Neural cell (in vitro differentiated cells): ENCODE measurements around the gene PRRT1B. TPM values are rescaled to one million over a fixed set of nuclear protein-coding genes. Genes with fewer than 3 reads are reported as not detected.

Source experiments
- H2AFZ ChIP-seq: fragments of 200-600, 300-800 bp; sonication (generic), shearing (Covaris generic); 2 replicates; pipeline ENCODE4 v1.6.0; 2014; ENCODE audit warnings: low read depth, mild to moderate bottlenecking, antibody characterized with exemption, low read length, moderate library complexity
- H3F3A ChIP-seq: fragments of 200-600 bp; shearing (Covaris generic); 2 replicates; pipeline ENCODE4 v1.6.1; 2016; ENCODE audit warnings: mild to moderate bottlenecking, moderate library complexity, mixed read lengths, antibody characterized with exemption, low read length; ENCODE audit not compliant: insufficient read depth, poor library complexity, severe bottlenecking
- H3K27ac ChIP-seq: fragments of 200-600, 300-800 bp; sonication (generic), shearing (Covaris generic); 2 replicates; pipeline ENCODE4 v1.5.1; 2014; ENCODE audit warnings: mild to moderate bottlenecking, low read length, moderate library complexity
- H3K27me3 ChIP-seq: fragments of 300-800, 200-600 bp; sonication (generic), shearing (Covaris generic); 2 replicates; pipeline ENCODE4 v1.6.0; 2014; ENCODE audit warnings: mild to moderate bottlenecking, low read depth, low read length, moderate library complexity; ENCODE audit not compliant: insufficient read depth
- H3K36me3 ChIP-seq: fragments of 300-800, 200-600 bp; sonication (generic), shearing (Covaris generic); 2 replicates; pipeline ENCODE4 v1.5.1; 2014; ENCODE audit warnings: mild to moderate bottlenecking, antibody characterized with exemption, low read length, moderate library complexity; ENCODE audit not compliant: insufficient read depth
- H3K4me2 ChIP-seq: fragments of 300-800, 200-600 bp; sonication (generic), shearing (Covaris generic); 2 replicates; pipeline ENCODE4 v1.6.0; 2014; ENCODE audit warnings: mild to moderate bottlenecking, low read length
- H3K4me3 ChIP-seq: fragments of 300-800, 200-600 bp; sonication (generic), shearing (Covaris generic); 2 replicates; pipeline ENCODE4 v1.5.1; 2014; ENCODE audit warnings: mild to moderate bottlenecking, low read length, moderate library complexity
- H3K79me2 ChIP-seq: fragments of 200-600 bp; shearing (Covaris generic); replicated peaks from 2 replicates; pipeline ENCODE4 v1.6.0; 2014; ENCODE audit warnings: mild to moderate bottlenecking, low read length, moderate library complexity; ENCODE audit not compliant: insufficient read depth
- H3K9ac ChIP-seq: fragments of 300-800, 200-600 bp; sonication (generic), shearing (Covaris generic); 2 replicates; pipeline ENCODE4 v1.6.1; 2016; ENCODE audit warnings: mild to moderate bottlenecking, low read length, mixed read lengths
- H3K9me2 ChIP-seq: fragments of 200-600 bp; shearing (Covaris generic); 2 replicates; pipeline ENCODE4 v1.6.1; 2016; ENCODE audit warnings: mild to moderate bottlenecking, low read length, mixed read lengths; ENCODE audit not compliant: insufficient read depth
- H3K9me3 ChIP-seq: fragments of 200-600, 300-800 bp; sonication (generic), shearing (Covaris generic); 2 replicates; pipeline ENCODE4 v1.6.1; 2016; ENCODE audit warnings: mild to moderate bottlenecking, mixed run types, low read length, moderate library complexity, mixed read lengths
- H4K20me1 ChIP-seq: fragments of 200-600 bp; shearing (Covaris generic); 2 replicates; pipeline ENCODE4 v1.6.1; 2016; ENCODE audit warnings: mild to moderate bottlenecking, mixed run types; ENCODE audit not compliant: insufficient read depth
- EP300 ChIP-seq: fragments of 450-650 bp; conservative IDR thresholded peaks from 2 replicates; pipeline ENCODE4 v1.6.1; 2014; ENCODE audit warnings: antibody characterized with exemption, mild to moderate bottlenecking, moderate library complexity; ENCODE audit not compliant: poor library complexity, severe bottlenecking
- EZH2 ChIP-seq: fragments of 200-600, 300-800 bp; shearing (Covaris generic), sonication (generic); IDR thresholded peaks from 2 replicates; pipeline ENCODE4 v1.6.1; 2014; ENCODE audit warnings: antibody characterized with exemption, low read length, borderline replicate concordance, mild to moderate bottlenecking; ENCODE audit not compliant: insufficient read depth, poor library complexity, severe bottlenecking
- MXI1 ChIP-seq: fragments of 450-650 bp; conservative IDR thresholded peaks from 2 replicates; pipeline ENCODE4 v1.6.1; 2014; ENCODE audit warnings: antibody characterized with exemption, mild to moderate bottlenecking; ENCODE audit not compliant: poor library complexity, severe bottlenecking
- POLR2AphosphoS5 ChIP-seq: IDR thresholded peaks from 2 replicates; pipeline ENCODE4 v1.6.1; 2012
- RAD21 ChIP-seq: fragments of 450-650 bp; conservative IDR thresholded peaks from 2 replicates; pipeline ENCODE4 v1.6.1; 2014; ENCODE audit warnings: antibody characterized with exemption, mild to moderate bottlenecking, moderate library complexity
- REST ChIP-seq: IDR thresholded peaks from 2 replicates; pipeline ENCODE4 v1.6.1; 2012; ENCODE audit warnings: borderline replicate concordance
- SMC3 ChIP-seq: fragments of 450-650 bp; conservative IDR thresholded peaks from 2 replicates; pipeline ENCODE4 v1.6.1; 2014; ENCODE audit warnings: antibody characterized with exemption, mild to moderate bottlenecking, moderate library complexity; ENCODE audit not compliant: poor library complexity
- TAF1 ChIP-seq: IDR thresholded peaks from 2 replicates; pipeline ENCODE4 v1.6.1; 2012; ENCODE audit warnings: low read depth
- polyA plus RNA-seq: library from polyadenylated mRNA; depleted of rRNA; stranded (reverse); fragments of >200 nt; gene quantifications from 2 replicates; pipeline ENCODE4 v1.2.3, GENCODE V29; 2014
- TF ChIP-seq, protein P1 (sequence below): fragments of 450-650 bp; IDR thresholded peaks from 2 replicates; pipeline ENCODE4 v1.5.1; 2014; ENCODE audit warnings: antibody characterized with exemption, mild to moderate bottlenecking, moderate library complexity; ENCODE audit not compliant: poor library complexity, severe bottlenecking

PRRT1B gene
- polyA plus RNA-seq, 1 donor from 2014 or later, result not detected

DNA sequence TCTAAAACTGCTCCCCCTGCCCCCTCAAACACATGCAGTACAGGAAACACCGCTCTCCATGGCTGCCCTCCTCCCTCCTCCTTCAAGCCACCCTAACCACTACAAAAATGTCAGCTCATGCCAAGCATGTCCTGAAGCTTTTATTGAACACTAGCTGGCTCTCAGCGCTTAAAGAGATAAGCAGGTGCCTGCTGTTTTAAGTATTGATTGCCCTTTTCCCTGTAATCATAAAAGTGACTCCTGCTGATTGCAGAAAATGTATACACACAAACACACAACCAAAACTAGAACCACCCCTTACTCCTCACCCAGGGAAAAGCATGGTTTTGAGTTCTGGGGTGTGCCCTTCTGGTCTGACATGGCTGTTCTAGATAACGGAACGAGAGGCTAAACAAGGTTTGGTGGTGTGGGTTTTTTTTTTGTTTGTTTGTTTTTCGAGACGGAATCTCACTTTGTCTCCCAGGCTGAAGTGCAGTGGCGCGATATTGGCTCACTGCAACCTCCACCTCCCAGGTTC lies 10.5 kb upstream of the PRRT1B start:
- no peaks in the 10 kb centered on the region for H3K9me2 ChIP-seq
- peaks cover 3% of the 10 kb centered on the region for H3K79me2 ChIP-seq
- no peak overlapping the region for H2AFZ ChIP-seq
- no peaks in the 10 kb centered on the region for H3K9me3 ChIP-seq
- H3K9ac ChIP-seq, result no peak overlapping the region
- H3K27me3 ChIP-seq, result no peaks in the 10 kb centered on the region
- no peak overlapping the region for H3K4me2 ChIP-seq
- H3F3A ChIP-seq, result no peaks in the 10 kb centered on the region
- no peaks in the 10 kb centered on the region for H3K36me3 ChIP-seq
- no peak overlapping the region for H3K4me3 ChIP-seq
- no peak overlapping the region for H3K27ac ChIP-seq
- TF ChIP-seq RAD21, result no peak
- no peak for TF ChIP-seq TAF1
- TF ChIP-seq MXI1, result no peak
- no peak for TF ChIP-seq REST
- TF ChIP-seq POLR2AphosphoS5, result no peak
- no peak for TF ChIP-seq EP300
- TF ChIP-seq, protein P1, sequence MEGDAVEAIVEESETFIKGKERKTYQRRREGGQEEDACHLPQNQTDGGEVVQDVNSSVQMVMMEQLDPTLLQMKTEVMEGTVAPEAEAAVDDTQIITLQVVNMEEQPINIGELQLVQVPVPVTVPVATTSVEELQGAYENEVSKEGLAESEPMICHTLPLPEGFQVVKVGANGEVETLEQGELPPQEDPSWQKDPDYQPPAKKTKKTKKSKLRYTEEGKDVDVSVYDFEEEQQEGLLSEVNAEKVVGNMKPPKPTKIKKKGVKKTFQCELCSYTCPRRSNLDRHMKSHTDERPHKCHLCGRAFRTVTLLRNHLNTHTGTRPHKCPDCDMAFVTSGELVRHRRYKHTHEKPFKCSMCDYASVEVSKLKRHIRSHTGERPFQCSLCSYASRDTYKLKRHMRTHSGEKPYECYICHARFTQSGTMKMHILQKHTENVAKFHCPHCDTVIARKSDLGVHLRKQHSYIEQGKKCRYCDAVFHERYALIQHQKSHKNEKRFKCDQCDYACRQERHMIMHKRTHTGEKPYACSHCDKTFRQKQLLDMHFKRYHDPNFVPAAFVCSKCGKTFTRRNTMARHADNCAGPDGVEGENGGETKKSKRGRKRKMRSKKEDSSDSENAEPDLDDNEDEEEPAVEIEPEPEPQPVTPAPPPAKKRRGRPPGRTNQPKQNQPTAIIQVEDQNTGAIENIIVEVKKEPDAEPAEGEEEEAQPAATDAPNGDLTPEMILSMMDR, result no peak
- no peak for TF ChIP-seq SMC3
- no peak for TF ChIP-seq EZH2
- H4K20me1 ChIP-seq, result no peaks in the 10 kb centered on the region

DNA sequence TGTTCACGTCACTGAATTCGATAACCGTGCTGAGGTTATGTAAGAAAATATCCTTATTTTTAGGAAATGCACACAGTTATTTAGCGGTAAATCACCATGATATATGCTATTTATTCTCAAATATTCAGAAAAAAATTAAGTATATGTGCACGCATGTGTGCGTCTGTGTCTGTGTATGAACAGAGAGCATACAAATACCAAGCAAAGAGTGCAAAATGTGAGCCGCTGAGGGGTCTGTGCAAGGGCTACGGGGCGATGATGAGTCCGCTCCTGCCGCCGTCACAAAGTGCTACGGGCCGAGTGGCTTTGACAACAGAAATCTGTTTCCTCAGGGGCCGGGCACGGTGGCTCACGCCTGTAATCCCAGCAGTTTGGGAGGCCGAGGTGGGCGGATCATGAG lies 7.4 kb upstream of the PRRT1B start:
- H3K27ac ChIP-seq, result no peak overlapping the region
- H3K79me2 ChIP-seq, result no peaks in the 10 kb centered on the region
- H3K4me2 ChIP-seq, result no peak overlapping the region
- H4K20me1 ChIP-seq, result no peaks in the 10 kb centered on the region
- no peaks in the 10 kb centered on the region for H3F3A ChIP-seq
- no peak overlapping the region for H3K9ac ChIP-seq
- H3K9me3 ChIP-seq, result no peaks in the 10 kb centered on the region
- H3K9me2 ChIP-seq, result no peaks in the 10 kb centered on the region
- no peak overlapping the region for H3K4me3 ChIP-seq
- H3K36me3 ChIP-seq, result no peaks in the 10 kb centered on the region
- no peak overlapping the region for H2AFZ ChIP-seq
- no peak for TF ChIP-seq MXI1
- TF ChIP-seq, protein P1, result no peak
- no peak for TF ChIP-seq EP300
- no peak for TF ChIP-seq RAD21
- no peak for TF ChIP-seq POLR2AphosphoS5
- no peak for TF ChIP-seq TAF1
- no peak for TF ChIP-seq EZH2
- no peaks in the 10 kb centered on the region for H3K27me3 ChIP-seq
